ENCODE results near the gene MGMT. TPM values are rescaled to one million over a fixed set of nuclear protein-coding genes. Genes with fewer than 3 reads are reported as not detected.

Gene MGMT
- total and polyA plus RNA-seq, 9 of the 15 experiments (the other 6 are each of a cell fraction or from before 2014, with no cell fraction given): 0.03 to 0.29 (median 0.11) TPM; not detected in 4

- FAIRE-seq (no peak), ATAC-seq (no peak), DNase-seq (ENCODE audit: extremely low read depth in 1 of 4, low spot score in 3 of 4) (no peak)
- intact Hi-C loops (cut with micrococcal nuclease): no loop called here
- H3K9me3 ChIP-seq (replicated peaks; ENCODE audit: control insufficient read depth, insufficient read depth, low read depth, low read length): no peaks in the 10 kb centered on the region
- CTCF ChIA-PET (ENCODE audit: low intra/inter-chr PET ratio): no interaction called here
- in situ Hi-C loops (cut with MboI): no loop called here
- H2AFZ ChIP-seq (ENCODE audit: low read depth, low read length): no peak overlapping the region
- H3K36me3 ChIP-seq (ENCODE audit: control insufficient read depth, insufficient read depth, low read length): no peaks in the 10 kb centered on the region
- no peaks in the 10 kb centered on the region for H3K4me1 ChIP-seq (replicated peaks in 1 of 2; ENCODE audit: control insufficient read depth in 2 of 2, insufficient read depth in 2 of 2, low read length in 2 of 2)
- no peak overlapping the region for H3K4me2 ChIP-seq (ENCODE audit: insufficient read depth, low read length)
- no peak overlapping the region for H3K27ac ChIP-seq (ENCODE audit: extremely low read depth, low read depth, low read length)
- H3K4me3 ChIP-seq: no peak overlapping the region
- TF ChIP-seq ZKSCAN1 (IDR thresholded peaks at IDR 0.05; ENCODE audit: low read depth, low read length): no peak
- TF ChIP-seq ATF7 (IDR thresholded peaks at IDR 0.05): no peak
- no peak for TF ChIP-seq PTTG1 (tag; IDR thresholded peaks at IDR 0.05; ENCODE audit: low read depth)
- no peak for TF ChIP-seq TAF15 (IDR thresholded peaks at IDR 0.05; ENCODE audit: low read depth, low read length)
- TF ChIP-seq FOXK2 (conservative IDR thresholded peaks at IDR 0.05 in 1 of 2, IDR thresholded peaks at IDR 0.05 in 1 of 2; ENCODE audit: low read depth in 2 of 2): no peak
- TF ChIP-seq IRF1 (CRISPR knock-in tag; IDR thresholded peaks at IDR 0.05; ENCODE audit: borderline replicate concordance): no peak
- TF ChIP-seq ASH1L (IDR thresholded peaks at IDR 0.05; ENCODE audit: borderline replicate concordance, low read depth, partially characterized antibody): no peak
- TF ChIP-seq NFRKB (IDR thresholded peaks at IDR 0.05; ENCODE audit: low read depth): no peak
- TF ChIP-seq MYBL2 (IDR thresholded peaks at IDR 0.05; ENCODE audit: low read depth): no peak
- TF ChIP-seq MYBL2 (CRISPR knock-in tag; IDR thresholded peaks at IDR 0.05; ENCODE audit: borderline replicate concordance): no peak
- TF ChIP-seq ZBTB26 (CRISPR knock-in tag; IDR thresholded peaks at IDR 0.05): no peak
- TF ChIP-seq CBX2 (IDR thresholded peaks at IDR 0.05; ENCODE audit: insufficient read depth, low read length, poor library complexity, severe bottlenecking): no peak
- no peak for TF ChIP-seq ZNF140 (CRISPR knock-in tag; IDR thresholded peaks at IDR 0.05)
- no peak for TF ChIP-seq CBX3 (IDR thresholded peaks at IDR 0.05; ENCODE audit: borderline replicate concordance in 1 of 2, low read length in 2 of 2)
- no peak for TF ChIP-seq BACH1 (tag; IDR thresholded peaks at IDR 0.05)
- TF ChIP-seq ZNF583 (CRISPR knock-in tag; IDR thresholded peaks at IDR 0.05): no peak
- TF ChIP-seq CAMTA2 (CRISPR knock-in tag; conservative IDR thresholded peaks at IDR 0.05): no peak
- POLR2A ChIA-PET: no interaction called here
- 0% methylated on average over 6 of the region's 19 CpGs for WGBS (ENCODE audit: insufficient coverage, low coverage, missing lambda C conversion rate)
- H4K20me1 ChIP-seq (replicated peaks; ENCODE audit: control insufficient read depth, insufficient read depth, low read length): no peaks in the 10 kb centered on the region
- H3K9me1 ChIP-seq (ENCODE audit: control insufficient read depth, insufficient read depth, low read length): no peaks in the 10 kb centered on the region
- H3K79me2 ChIP-seq (ENCODE audit: control insufficient read depth, insufficient read depth, low read length): no peaks in the 10 kb centered on the region
- H3K27me3 ChIP-seq (ENCODE audit: control insufficient read depth in 2 of 2, insufficient read depth in 2 of 2, low read length in 2 of 2): no peaks in the 10 kb centered on the region; a peak in 1 of 5 replicates
- no peak overlapping the region for H3K9ac ChIP-seq (ENCODE audit: insufficient read depth in 1 of 2, low read depth in 2 of 2, low read length in 2 of 2)
- no TSS peak for BruUV-seq (replicated peaks)
These were observed 275.1 kb downstream of the MGMT start for GRCh38 chr10:129741978-129742741.

Data from K562 (cell line).